Measurements from ENCODE around the gene USP6NL.

The USP6NL gene

GRCh38 chr10:11536228-11536627, 75.2 kb downstream of the USP6NL start:
- Mint-ChIP-seq H3K4me3 (no peak overlapping the region), H3K4me1 (peaks cover 38% of the 10 kb centered on the region), H3K27ac (no peak overlapping the region), H3K27me3 (no peaks in the 10 kb centered on the region), H3K36me3 (ENCODE audit: low read depth) (no peaks in the 10 kb centered on the region), H3K9me3 (no peaks in the 10 kb centered on the region)
- ATAC-seq (no peak), DNase-seq (no peak)

DNA sequence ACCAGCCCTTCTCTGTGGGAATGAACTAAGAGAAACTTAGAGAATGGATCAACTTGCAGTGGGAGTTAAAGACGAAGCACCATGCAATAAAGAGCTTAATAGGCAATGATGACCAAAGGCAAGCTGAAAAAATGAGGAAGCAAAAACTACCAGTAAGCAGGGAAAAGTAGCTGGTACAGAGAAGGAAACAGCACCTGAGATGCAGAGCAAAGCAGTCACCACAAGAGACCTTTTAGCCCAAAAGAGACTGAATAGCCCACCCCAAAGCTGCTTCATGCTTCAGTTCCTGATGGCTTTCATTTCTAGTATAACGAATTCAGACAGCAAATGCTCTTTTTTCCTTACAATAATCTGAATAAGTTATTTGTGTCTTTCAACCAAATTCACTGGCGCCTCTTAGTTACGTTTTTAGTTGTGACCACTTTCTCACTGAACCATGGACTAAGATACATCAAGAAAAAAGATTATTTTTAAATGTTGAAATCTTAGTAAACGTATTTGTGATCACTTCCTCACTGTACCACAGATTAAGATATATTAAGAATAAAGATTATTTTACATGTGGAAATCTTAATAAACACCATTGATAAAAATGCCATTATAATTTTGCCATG, 76.0 kb downstream of the USP6NL start:
- no peak overlapping the region for H3K4me3 Mint-ChIP-seq
- no peak for ATAC-seq
- no peaks in the 10 kb centered on the region for H3K9me3 Mint-ChIP-seq
- H3K36me3 Mint-ChIP-seq (ENCODE audit: low read depth), result no peaks in the 10 kb centered on the region
- H3K27me3 Mint-ChIP-seq, result no peaks in the 10 kb centered on the region
- peaks cover 38% of the 10 kb centered on the region for H3K4me1 Mint-ChIP-seq
- DNase-seq, result no peak
- H3K27ac Mint-ChIP-seq, result no peak overlapping the region

GRCh38 chr10:11533328-11533781, 78.1 kb downstream of the USP6NL start:
- Mint-ChIP-seq H3K4me1 (peaks cover 39% of the 10 kb centered on the region), H3K27ac (no peak overlapping the region), H3K4me3 (no peak overlapping the region), H3K9me3 (no peaks in the 10 kb centered on the region), H3K27me3 (no peaks in the 10 kb centered on the region), H3K36me3 (ENCODE audit: low read depth) (no peaks in the 10 kb centered on the region)
- ATAC-seq (no peak), DNase-seq (no peak)

DNA sequence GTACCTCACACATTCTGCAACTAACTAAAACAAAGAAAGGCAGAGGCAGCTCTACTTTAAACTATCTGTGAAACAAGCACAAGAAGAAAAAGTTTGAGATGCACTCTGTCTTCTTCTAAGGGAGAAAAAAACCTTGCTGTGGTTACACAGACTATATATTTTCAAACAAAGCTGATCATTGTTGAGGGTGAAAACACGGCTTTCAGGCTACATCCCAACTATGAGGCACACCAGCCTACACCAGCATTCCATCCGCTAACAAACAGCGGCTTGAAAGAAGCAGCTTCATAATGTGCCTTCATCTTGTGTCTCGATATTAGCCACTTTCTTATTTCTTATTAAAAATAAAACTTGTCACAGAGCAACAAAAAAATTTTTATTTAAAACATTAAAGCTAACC, 79.1 kb downstream of the USP6NL start:
- H3K36me3 Mint-ChIP-seq (ENCODE audit: low read depth), result no peaks in the 10 kb centered on the region
- H3K9me3 Mint-ChIP-seq, result no peaks in the 10 kb centered on the region
- no peak overlapping the region for H3K4me3 Mint-ChIP-seq
- no peaks in the 10 kb centered on the region for H3K27me3 Mint-ChIP-seq
- no peak for DNase-seq
- no peak for ATAC-seq
- no peak overlapping the region for H3K27ac Mint-ChIP-seq
- peaks cover 49% of the 10 kb centered on the region for H3K4me1 Mint-ChIP-seq

- Mint-ChIP-seq H3K4me3 (no peak overlapping the region), H3K9me3 (no peaks in the 10 kb centered on the region), H3K4me1 (peaks cover 54% of the 10 kb centered on the region), H3K27me3 (no peaks in the 10 kb centered on the region), H3K36me3 (ENCODE audit: low read depth) (peaks cover 3% of the 10 kb centered on the region), H3K27ac (no peak overlapping the region)
- no peak for ATAC-seq
- DNase-seq, result no peak
These were observed 80.6 kb downstream of the USP6NL start for GRCh38 chr10:11530806-11531205.

GRCh38 chr10:11529276-11529903, 82.1 kb downstream of the USP6NL start:
- Mint-ChIP-seq H3K9me3 (no peaks in the 10 kb centered on the region), H3K27ac (peak overlapping the region; percentile 15), H3K36me3 (ENCODE audit: low read depth) (peaks cover 3% of the 10 kb centered on the region), H3K27me3 (no peaks in the 10 kb centered on the region), H3K4me1 (peaks cover 49% of the 10 kb centered on the region), H3K4me3 (no peak overlapping the region)
- no peak for ATAC-seq
- DNase-seq, result no peak

GRCh38 chr10:11528286-11528685, 83.2 kb downstream of the USP6NL start:
- DNase-seq (no peak), ATAC-seq (no peak)
- no peaks in the 10 kb centered on the region for H3K27me3 Mint-ChIP-seq
- H3K9me3 Mint-ChIP-seq, result no peaks in the 10 kb centered on the region
- H3K27ac Mint-ChIP-seq, result peak overlapping the region; percentile 32
- H3K36me3 Mint-ChIP-seq (ENCODE audit: low read depth), result peaks cover 3% of the 10 kb centered on the region
- peak overlapping the region; percentile 72 for H3K4me3 Mint-ChIP-seq
- peaks cover 41% of the 10 kb centered on the region for H3K4me1 Mint-ChIP-seq

- H3K27me3 Mint-ChIP-seq, result no peaks in the 10 kb centered on the region
- peak overlapping the region; percentile 72 for H3K4me3 Mint-ChIP-seq
- no peaks in the 10 kb centered on the region for H3K9me3 Mint-ChIP-seq
- H3K36me3 Mint-ChIP-seq (ENCODE audit: low read depth), result peaks cover 3% of the 10 kb centered on the region
- ATAC-seq (no peak), DNase-seq (no peak)
- H3K4me1 Mint-ChIP-seq, result peaks cover 37% of the 10 kb centered on the region
- peak overlapping the region; percentile 32 for H3K27ac Mint-ChIP-seq
These were observed 83.7 kb downstream of the USP6NL start for GRCh38 chr10:11527691-11528255.

GRCh38 chr10:11527068-11527467, 84.4 kb downstream of the USP6NL start:
- Mint-ChIP-seq H3K4me3 (no peak overlapping the region), H3K4me1 (peaks cover 33% of the 10 kb centered on the region), H3K36me3 (ENCODE audit: low read depth) (peaks cover 3% of the 10 kb centered on the region), H3K27ac (peak overlapping the region; percentile 1), H3K9me3 (no peaks in the 10 kb centered on the region), H3K27me3 (no peaks in the 10 kb centered on the region)
- ATAC-seq (no peak), DNase-seq (no peak)

GRCh38 chr10:11525503-11525902, 85.9 kb downstream of the USP6NL start:
- no peaks in the 10 kb centered on the region for H3K9me3 Mint-ChIP-seq
- no peak overlapping the region for H3K4me3 Mint-ChIP-seq
- H3K36me3 Mint-ChIP-seq (ENCODE audit: low read depth), result peaks cover 3% of the 10 kb centered on the region
- no peak overlapping the region for H3K27ac Mint-ChIP-seq
- H3K27me3 Mint-ChIP-seq, result no peaks in the 10 kb centered on the region
- DNase-seq (no peak), ATAC-seq (no peak)
- H3K4me1 Mint-ChIP-seq, result peaks cover 29% of the 10 kb centered on the region

DNA sequence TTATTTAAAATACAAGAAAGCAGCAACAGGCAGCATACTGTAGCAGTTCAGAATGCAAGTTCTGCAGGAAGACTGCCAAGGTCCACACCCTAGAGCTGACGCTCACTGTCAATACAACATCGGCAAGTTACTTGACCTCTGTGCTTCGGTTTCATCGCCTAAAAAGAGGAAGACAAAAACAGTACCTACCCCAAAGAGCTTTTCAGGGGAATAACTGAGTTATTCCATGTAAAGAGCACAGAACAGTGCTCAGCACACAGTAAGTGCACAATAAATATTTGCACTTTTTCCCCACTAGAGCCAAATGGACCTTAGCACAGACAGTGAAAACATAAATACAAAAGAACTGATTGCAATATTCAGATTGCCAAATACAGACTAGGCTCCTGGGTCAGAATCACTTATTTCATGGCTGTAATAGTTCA, 88.6 kb downstream of the USP6NL start:
- Mint-ChIP-seq H3K4me1 (peaks cover 14% of the 10 kb centered on the region), H3K27me3 (peaks cover 2% of the 10 kb centered on the region), H3K27ac (no peak overlapping the region), H3K9me3 (no peaks in the 10 kb centered on the region), H3K4me3 (no peak overlapping the region), H3K36me3 (ENCODE audit: low read depth) (peaks cover 3% of the 10 kb centered on the region)
- DNase-seq, result no peak
- ATAC-seq, result no peak

- H3K27ac Mint-ChIP-seq, result no peak overlapping the region
- ATAC-seq, result no peak
- H3K4me1 Mint-ChIP-seq, result peaks cover 14% of the 10 kb centered on the region
- H3K36me3 Mint-ChIP-seq (ENCODE audit: low read depth), result peaks cover under 1% of the 10 kb centered on the region
- H3K4me3 Mint-ChIP-seq, result no peak overlapping the region
- H3K27me3 Mint-ChIP-seq, result peaks cover 2% of the 10 kb centered on the region
- no peaks in the 10 kb centered on the region for H3K9me3 Mint-ChIP-seq
- no peak for DNase-seq
These were observed 89.6 kb downstream of the USP6NL start for GRCh38 chr10:11521860-11522259.

- no peaks in the 10 kb centered on the region for H3K36me3 Mint-ChIP-seq (ENCODE audit: low read depth)
- peaks cover 2% of the 10 kb centered on the region for H3K27me3 Mint-ChIP-seq
- H3K9me3 Mint-ChIP-seq, result no peaks in the 10 kb centered on the region
- peaks cover 23% of the 10 kb centered on the region for H3K4me1 Mint-ChIP-seq
- H3K27ac Mint-ChIP-seq, result no peak overlapping the region
- DNase-seq (no peak), ATAC-seq (no peak)
- H3K4me3 Mint-ChIP-seq, result no peak overlapping the region
These were observed 90.6 kb downstream of the USP6NL start for GRCh38 chr10:11520892-11521291.

- H3K27ac Mint-ChIP-seq, result peak overlapping the region; percentile 54
- H3K27me3 Mint-ChIP-seq, result peaks cover 2% of the 10 kb centered on the region
- H3K4me3 Mint-ChIP-seq, result peak overlapping the region; percentile 1
- H3K36me3 Mint-ChIP-seq (ENCODE audit: low read depth), result no peaks in the 10 kb centered on the region
- no peaks in the 10 kb centered on the region for H3K9me3 Mint-ChIP-seq
- ATAC-seq (peak; percentile 74), DNase-seq (no peak)
- peaks cover 29% of the 10 kb centered on the region for H3K4me1 Mint-ChIP-seq
These were observed 94.3 kb downstream of the USP6NL start for GRCh38 chr10:11517150-11517549.

DNA sequence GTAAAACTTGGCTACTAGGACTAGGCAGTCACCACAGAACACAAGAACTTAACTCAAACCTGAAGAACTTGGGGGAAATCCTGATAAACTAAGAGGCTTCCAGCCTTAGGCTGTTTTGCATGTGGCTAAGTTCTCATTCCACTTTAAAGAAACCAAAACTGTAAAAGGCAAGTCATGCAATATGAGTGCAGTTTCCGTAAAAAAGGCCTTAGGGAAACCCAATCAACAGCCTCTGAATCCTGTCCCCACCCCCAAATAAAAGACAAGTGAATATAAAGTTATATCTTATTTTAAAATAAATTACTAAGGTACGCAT, 95.1 kb downstream of the USP6NL start:
- peaks cover 29% of the 10 kb centered on the region for H3K4me1 Mint-ChIP-seq
- H3K9me3 Mint-ChIP-seq, result no peaks in the 10 kb centered on the region
- H3K27me3 Mint-ChIP-seq, result peaks cover 2% of the 10 kb centered on the region
- H3K4me3 Mint-ChIP-seq, result no peak overlapping the region
- H3K27ac Mint-ChIP-seq, result no peak overlapping the region
- no peaks in the 10 kb centered on the region for H3K36me3 Mint-ChIP-seq (ENCODE audit: low read depth)
- peak; percentile 83 for ATAC-seq
- no peak for DNase-seq

All from activated naive CD8-positive, alpha-beta T cell treated with anti-CD3 and anti-CD28 coated beads, Interleukin-2, amount 50 U/mL, for 24 hours (primary cell).